ENCODE results near the gene PACRG. TPM values are rescaled to one million over a fixed set of nuclear protein-coding genes. Genes with fewer than 3 reads are reported as not detected.

Gene PACRG
- total and polyA plus RNA-seq, 10 of the 15 experiments (the other 5 are each of a cell fraction or from before 2014, with no cell fraction given), result not detected

DNA sequence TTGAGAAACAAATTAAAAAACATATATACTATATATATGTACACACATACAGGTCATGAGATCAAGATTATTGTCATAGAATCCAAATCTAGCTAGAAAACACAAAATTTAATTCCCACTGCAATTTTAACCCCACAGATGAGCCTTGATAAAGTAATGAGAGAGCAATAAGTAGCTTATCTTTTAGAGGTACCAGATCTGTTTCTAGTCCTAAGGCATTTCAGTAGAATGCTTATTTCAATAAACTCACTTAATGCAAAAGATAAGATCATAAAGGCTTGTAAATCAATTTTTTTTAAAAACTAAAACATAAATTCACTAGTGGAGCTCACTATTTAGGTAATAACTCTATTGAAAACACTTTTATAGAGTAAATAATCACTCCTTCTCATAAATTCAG is 47.4 kb upstream of the PACRG start:
- in situ Hi-C loops (cut with MboI) (no loop called here), intact Hi-C loops (cut with micrococcal nuclease; ENCODE audit: unreplicated experiment) (no loop called here)
- H4K20me1 ChIP-seq (ENCODE audit: control insufficient read depth, insufficient read depth), result no peaks in the 10 kb centered on the region
- ChIA-PET SMC1A (ENCODE audit: uncharacterized antibody, unreplicated experiment) (no interaction called here), CTCF (no interaction called here), RAD21 (ENCODE audit: unreplicated experiment) (no interaction called here), POLR2A (no interaction called here)
- no peak overlapping the region for H3K4me3 ChIP-seq
- no peak overlapping the region for H3K27ac ChIP-seq (ENCODE audit: control insufficient read depth, insufficient read depth)
- no peaks in the 10 kb centered on the region for H3K27me3 ChIP-seq (replicated peaks in 1 of 2; ENCODE audit: control insufficient read depth in 2 of 2, insufficient read depth in 2 of 2, low read length in 1 of 2)
- no peaks in the 10 kb centered on the region for H3K9me3 ChIP-seq (replicated peaks; ENCODE audit: control insufficient read depth, insufficient read depth, low read length)
- FAIRE-seq (no peak), DNase-seq (ENCODE audit: low read depth, low spot score) (no peak), ATAC-seq (no peak)
- TF ChIP-seq NRF1 (conservative IDR thresholded peaks at IDR 0.05; ENCODE audit: low read depth, low read length) (no peak), ZNF622 (IDR thresholded peaks at IDR 0.05) (no peak), RELA (IDR thresholded peaks at IDR 0.05; ENCODE audit: borderline replicate concordance, partially characterized antibody) (no peak)
- H2AFZ ChIP-seq (ENCODE audit: control insufficient read depth, low read depth, low read length), result no peak overlapping the region
- H3K79me2 ChIP-seq (ENCODE audit: control insufficient read depth, insufficient read depth, low read length), result no peaks in the 10 kb centered on the region
- no TSS peak for BruUV-seq (replicated peaks)
- H3K36me3 ChIP-seq (ENCODE audit: control insufficient read depth in 2 of 2, insufficient read depth in 2 of 2, low read length in 1 of 2), result no peaks in the 10 kb centered on the region
- H3K9ac ChIP-seq (ENCODE audit: control insufficient read depth, insufficient read depth, low read length), result no peak overlapping the region
- H3K4me1 ChIP-seq (ENCODE audit: control insufficient read depth, insufficient read depth, low read length), result no peaks in the 10 kb centered on the region
- no peak overlapping the region for H3K4me2 ChIP-seq (ENCODE audit: control insufficient read depth, insufficient read depth)

DNA sequence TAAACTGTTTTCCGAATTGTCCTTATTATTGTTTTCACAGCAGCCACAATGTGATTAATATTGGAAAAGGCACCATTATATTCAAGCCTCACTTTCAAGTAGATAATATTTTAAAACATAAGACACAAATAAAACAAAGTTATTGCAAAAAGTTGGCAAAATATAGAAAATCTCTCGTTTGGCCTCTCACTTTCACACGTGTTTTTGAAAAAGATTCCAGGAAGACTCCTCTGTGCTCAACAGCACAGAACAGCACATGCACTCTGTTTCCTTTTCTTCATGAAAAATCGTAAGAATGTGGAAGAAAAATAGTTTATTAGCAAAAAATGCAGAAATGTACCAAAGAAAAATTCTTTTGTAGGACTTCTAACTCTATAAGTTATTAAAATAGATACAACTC is 46.9 kb upstream of the PACRG start:
- no peak for DNase-seq (ENCODE audit: low read depth, low spot score)
- POLR2A ChIA-PET, result no interaction called here
- TF ChIP-seq, protein P1, sequence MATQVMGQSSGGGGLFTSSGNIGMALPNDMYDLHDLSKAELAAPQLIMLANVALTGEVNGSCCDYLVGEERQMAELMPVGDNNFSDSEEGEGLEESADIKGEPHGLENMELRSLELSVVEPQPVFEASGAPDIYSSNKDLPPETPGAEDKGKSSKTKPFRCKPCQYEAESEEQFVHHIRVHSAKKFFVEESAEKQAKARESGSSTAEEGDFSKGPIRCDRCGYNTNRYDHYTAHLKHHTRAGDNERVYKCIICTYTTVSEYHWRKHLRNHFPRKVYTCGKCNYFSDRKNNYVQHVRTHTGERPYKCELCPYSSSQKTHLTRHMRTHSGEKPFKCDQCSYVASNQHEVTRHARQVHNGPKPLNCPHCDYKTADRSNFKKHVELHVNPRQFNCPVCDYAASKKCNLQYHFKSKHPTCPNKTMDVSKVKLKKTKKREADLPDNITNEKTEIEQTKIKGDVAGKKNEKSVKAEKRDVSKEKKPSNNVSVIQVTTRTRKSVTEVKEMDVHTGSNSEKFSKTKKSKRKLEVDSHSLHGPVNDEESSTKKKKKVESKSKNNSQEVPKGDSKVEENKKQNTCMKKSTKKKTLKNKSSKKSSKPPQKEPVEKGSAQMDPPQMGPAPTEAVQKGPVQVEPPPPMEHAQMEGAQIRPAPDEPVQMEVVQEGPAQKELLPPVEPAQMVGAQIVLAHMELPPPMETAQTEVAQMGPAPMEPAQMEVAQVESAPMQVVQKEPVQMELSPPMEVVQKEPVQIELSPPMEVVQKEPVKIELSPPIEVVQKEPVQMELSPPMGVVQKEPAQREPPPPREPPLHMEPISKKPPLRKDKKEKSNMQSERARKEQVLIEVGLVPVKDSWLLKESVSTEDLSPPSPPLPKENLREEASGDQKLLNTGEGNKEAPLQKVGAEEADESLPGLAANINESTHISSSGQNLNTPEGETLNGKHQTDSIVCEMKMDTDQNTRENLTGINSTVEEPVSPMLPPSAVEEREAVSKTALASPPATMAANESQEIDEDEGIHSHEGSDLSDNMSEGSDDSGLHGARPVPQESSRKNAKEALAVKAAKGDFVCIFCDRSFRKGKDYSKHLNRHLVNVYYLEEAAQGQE (IDR thresholded peaks at IDR 0.05; ENCODE audit: low read depth, low read length), result no peak
- TF ChIP-seq SMC3 (IDR thresholded peaks at IDR 0.05; ENCODE audit: borderline replicate concordance, low read length), result no peak
- no peak for TF ChIP-seq FOXM1 (IDR thresholded peaks at IDR 0.05; ENCODE audit: low read depth, low read length)
- TF ChIP-seq, protein P2, sequence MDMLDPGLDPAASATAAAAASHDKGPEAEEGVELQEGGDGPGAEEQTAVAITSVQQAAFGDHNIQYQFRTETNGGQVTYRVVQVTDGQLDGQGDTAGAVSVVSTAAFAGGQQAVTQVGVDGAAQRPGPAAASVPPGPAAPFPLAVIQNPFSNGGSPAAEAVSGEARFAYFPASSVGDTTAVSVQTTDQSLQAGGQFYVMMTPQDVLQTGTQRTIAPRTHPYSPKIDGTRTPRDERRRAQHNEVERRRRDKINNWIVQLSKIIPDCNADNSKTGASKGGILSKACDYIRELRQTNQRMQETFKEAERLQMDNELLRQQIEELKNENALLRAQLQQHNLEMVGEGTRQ (IDR thresholded peaks at IDR 0.05; ENCODE audit: borderline replicate concordance, low read depth, low read length), result no peak
- no peak for TF ChIP-seq NFYB (IDR thresholded peaks at IDR 0.05; ENCODE audit: insufficient read depth, low read depth, low read length)
- no peak for TF ChIP-seq GATAD2B (conservative IDR thresholded peaks at IDR 0.05; ENCODE audit: low read depth)
- no peak for TF ChIP-seq PAX8 (IDR thresholded peaks at IDR 0.05)
- TF ChIP-seq EGR1 (IDR thresholded peaks at IDR 0.05; ENCODE audit: borderline replicate concordance in 1 of 2, low read depth in 2 of 2, low read length in 2 of 2), result no peak
- TF ChIP-seq, protein P3, sequence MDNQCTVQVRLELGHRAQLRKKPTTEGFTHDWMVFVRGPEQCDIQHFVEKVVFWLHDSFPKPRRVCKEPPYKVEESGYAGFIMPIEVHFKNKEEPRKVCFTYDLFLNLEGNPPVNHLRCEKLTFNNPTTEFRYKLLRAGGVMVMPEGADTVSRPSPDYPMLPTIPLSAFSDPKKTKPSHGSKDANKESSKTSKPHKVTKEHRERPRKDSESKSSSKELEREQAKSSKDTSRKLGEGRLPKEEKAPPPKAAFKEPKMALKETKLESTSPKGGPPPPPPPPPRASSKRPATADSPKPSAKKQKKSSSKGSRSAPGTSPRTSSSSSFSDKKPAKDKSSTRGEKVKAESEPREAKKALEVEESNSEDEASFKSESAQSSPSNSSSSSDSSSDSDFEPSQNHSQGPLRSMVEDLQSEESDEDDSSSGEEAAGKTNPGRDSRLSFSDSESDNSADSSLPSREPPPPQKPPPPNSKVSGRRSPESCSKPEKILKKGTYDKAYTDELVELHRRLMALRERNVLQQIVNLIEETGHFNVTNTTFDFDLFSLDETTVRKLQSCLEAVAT (IDR thresholded peaks at IDR 0.05), result no peak

More for the DNA sequence above, 46.9 kb upstream of the PACRG start:
- ATAC-seq, result no peak
- RAD21 ChIA-PET (ENCODE audit: unreplicated experiment), result no interaction called here
- H3K9me3 ChIP-seq (replicated peaks; ENCODE audit: control insufficient read depth, insufficient read depth, low read length), result no peaks in the 10 kb centered on the region
- SMC1A ChIA-PET (ENCODE audit: uncharacterized antibody, unreplicated experiment), result no interaction called here
- H3K9ac ChIP-seq (ENCODE audit: control insufficient read depth, insufficient read depth, low read length), result no peak overlapping the region
- no peaks in the 10 kb centered on the region for H3K27me3 ChIP-seq (replicated peaks in 1 of 2; ENCODE audit: control insufficient read depth in 2 of 2, insufficient read depth in 2 of 2, low read length in 1 of 2)
- no peaks in the 10 kb centered on the region for H3K4me1 ChIP-seq (ENCODE audit: control insufficient read depth, insufficient read depth, low read length)
- H3K4me2 ChIP-seq (ENCODE audit: control insufficient read depth, insufficient read depth), result no peak overlapping the region
- H3K27ac ChIP-seq (ENCODE audit: control insufficient read depth, insufficient read depth), result no peak overlapping the region
- 21% methylated on average over 4 of the region's 4 CpGs for whole genome bisulfite sequencing (ENCODE audit: insufficient coverage, insufficient replicate concordance, low lambda C conversion rate, missing lambda C conversion rate)
- H3K79me2 ChIP-seq (ENCODE audit: control insufficient read depth, insufficient read depth, low read length), result no peaks in the 10 kb centered on the region
- no peak for FAIRE-seq
- in situ Hi-C loops (cut with MboI) (no loop called here), intact Hi-C loops (cut with micrococcal nuclease; ENCODE audit: unreplicated experiment) (no loop called here)
- H2AFZ ChIP-seq (ENCODE audit: control insufficient read depth, low read depth, low read length), result no peak overlapping the region
- CTCF ChIA-PET, result no interaction called here
- no peaks in the 10 kb centered on the region for H4K20me1 ChIP-seq (ENCODE audit: control insufficient read depth, insufficient read depth)
- no peak overlapping the region for H3K4me3 ChIP-seq
- no peaks in the 10 kb centered on the region for H3K36me3 ChIP-seq (ENCODE audit: control insufficient read depth in 2 of 2, insufficient read depth in 2 of 2, low read length in 1 of 2)
- BruUV-seq (replicated peaks), result no TSS peak
